Measurements from ENCODE around the gene CHD8. TPM values are rescaled to one million over a fixed set of nuclear protein-coding genes. Genes with fewer than 3 reads are reported as not detected.

Gene CHD8
- total RNA-seq, 1 experiment from 2014 or later = 135 TPM

- no peaks in the 10 kb centered on the region for H3K27me3 ChIP-seq (ENCODE audit: insufficient read depth, low read length)
- no peak overlapping the region for H3K14ac ChIP-seq (ENCODE audit: insufficient read depth, low read length)
- no peak overlapping the region for H3K4ac ChIP-seq (ENCODE audit: low read depth, low read length)
- H3K23ac ChIP-seq (ENCODE audit: insufficient read length, low read depth, low read length) = no peak overlapping the region
- H2BK120ac ChIP-seq (ENCODE audit: low read depth, low read length, poor library complexity, severe bottlenecking) = no peak overlapping the region
- no peak overlapping the region for H2BK15ac ChIP-seq (ENCODE audit: low read depth, low read length)
- peaks cover 7% of the 10 kb centered on the region for H3K23me2 ChIP-seq (ENCODE audit: insufficient read length, low read depth, low read length, poor library complexity, severe bottlenecking)
- peaks cover 5% of the 10 kb centered on the region for H3K79me1 ChIP-seq (ENCODE audit: insufficient read depth, low read depth, low read length, poor library complexity, severe bottlenecking)
- no peak overlapping the region for H2AK5ac ChIP-seq (ENCODE audit: insufficient read length, low read length)
- H3K79me2 ChIP-seq (ENCODE audit: insufficient read depth, low read length) = peaks cover 1% of the 10 kb centered on the region; the same call in 1 of the 2 replicates
- no peak overlapping the region for H2BK20ac ChIP-seq (ENCODE audit: low read depth, low read length, poor library complexity, severe bottlenecking)
- DNase-seq = no peak
- peak overlapping the region; percentile 12 for H2BK5ac ChIP-seq (ENCODE audit: insufficient read length, low read length)
- no peaks in the 10 kb centered on the region for H4K20me1 ChIP-seq (ENCODE audit: control insufficient read depth, insufficient read depth, insufficient read length)
- H3K4me1 ChIP-seq (ENCODE audit: insufficient read depth, low read length) = no peaks in the 10 kb centered on the region
- Mint-ChIP-seq H3K4me3 (peak overlapping the region; percentile 98 to 100), H3K9me3 (no peaks in the 10 kb centered on the region; a peak in 1 of 5 replicates), H3K4me1 (peaks cover 8 to 13% of the 10 kb centered on the region in 2 experiments), H3K36me3 (ENCODE audit: insufficient read depth in 1 of 3, low read depth in 3 of 3) (peaks cover 21 to 39% (median 33%) of the 10 kb centered on the region in 3 experiments; a peak in 6 of 7 replicates), H3K27ac (peak overlapping the region; percentile 94 to 99 (median 97)), H3K27me3 (ENCODE audit: low read depth) (no peaks in the 10 kb centered on the region)
- H4K8ac ChIP-seq (replicated peaks; ENCODE audit: insufficient read length, low read depth, low read length) = no peak overlapping the region
- peak overlapping the region; percentile 93 for H3K4me2 ChIP-seq (ENCODE audit: insufficient read depth, insufficient read length, low read length)
- H3T11ph ChIP-seq (ENCODE audit: low read length) = no peak overlapping the region
- peak overlapping the region; percentile 69 for H3K27ac ChIP-seq (ENCODE audit: insufficient read length, low read depth, low read length)
- H3K56ac ChIP-seq (ENCODE audit: insufficient read length, low read depth, low read length) = no peak overlapping the region
- H3K9ac ChIP-seq (ENCODE audit: extremely low read depth, insufficient read length, low read length) = peak overlapping the region; percentile 93
- H2AFZ ChIP-seq (ENCODE audit: low read length) = peak overlapping the region; percentile 89
- no peak overlapping the region for H3K18ac ChIP-seq (ENCODE audit: insufficient read length, low read depth, low read length)
- 100% methylated on average over 1 of the region's 10 CpGs for WGBS (ENCODE audit: extremely low coverage, insufficient read length, low lambda C conversion rate)
- no peak overlapping the region for H4K91ac ChIP-seq (ENCODE audit: insufficient read length, low read depth, low read length)
- H4K5ac ChIP-seq (ENCODE audit: insufficient read length, low read depth, low read length) = no peak overlapping the region
- no peak for TF ChIP-seq CTCF (conservative IDR thresholded peaks at IDR 0.05)
- H3K9me3 ChIP-seq (ENCODE audit: control insufficient read depth, low read depth, low read length) = no peaks in the 10 kb centered on the region
- no peak overlapping the region for H2BK12ac ChIP-seq (ENCODE audit: insufficient read length, low read depth, low read length)
Observed at GRCh38 chr14:21475767-21476522, 20.0 kb upstream of the CHD8 start.
